IMR-90 (cell line): ENCODE results near the gene PRTFDC1.

ENCODE experiments used
- CEBPB ChIP-seq: IDR thresholded peaks from 2 replicates; pipeline ENCODE4 v1.6.1; 2012; ENCODE audit warnings: low read depth, low read length, improper control_type of control experiment
- CTCF ChIP-seq: conservative IDR thresholded peaks from 2 replicates; pipeline ENCODE4 v1.5.1; 2012; ENCODE audit warnings: mild to moderate bottlenecking, low read depth, low read length, improper control_type of control experiment
- MAFK ChIP-seq: IDR thresholded peaks from 2 replicates; pipeline ENCODE4 v1.6.1; 2012; ENCODE audit warnings: low read depth, low read length, improper control_type of control experiment
- MXI1 ChIP-seq: IDR thresholded peaks from 2 replicates; pipeline ENCODE4 v1.6.1; 2012; ENCODE audit warnings: low read depth, mild to moderate bottlenecking, low read length, moderate library complexity, borderline replicate concordance
- NFE2L2 ChIP-seq: fragments of 150-350 bp; IDR thresholded peaks from 2 replicates; pipeline ENCODE4 v1.6.1; 2016; ENCODE audit warnings: low read depth, mild to moderate bottlenecking, low read length
- POLR2A ChIP-seq: IDR thresholded peaks from 2 replicates; pipeline ENCODE4 v1.6.1; 2012; ENCODE audit warnings: mild to moderate bottlenecking, low read depth, low read length
- RAD21 ChIP-seq: IDR thresholded peaks from 2 replicates; pipeline ENCODE4 v1.6.1; 2012; ENCODE audit warnings: low read length, improper control_type of control experiment
- USF2 ChIP-seq: fragments of 150-350 bp; IDR thresholded peaks from 2 replicates; pipeline ENCODE4 v1.6.1; 2017; ENCODE audit warnings: mild to moderate bottlenecking, antibody characterized with exemption, low read length, low read depth

GRCh38 chr10:24930427-24930826 lies 22.0 kb downstream of the PRTFDC1 start:
- TF ChIP-seq CTCF (no peak), RAD21 (no peak), POLR2A (no peak), NFE2L2 (no peak), CEBPB (no peak), USF2 (no peak), MXI1 (no peak), MAFK (no peak)
